ENCODE data around the gene MKLN1.

DNA sequence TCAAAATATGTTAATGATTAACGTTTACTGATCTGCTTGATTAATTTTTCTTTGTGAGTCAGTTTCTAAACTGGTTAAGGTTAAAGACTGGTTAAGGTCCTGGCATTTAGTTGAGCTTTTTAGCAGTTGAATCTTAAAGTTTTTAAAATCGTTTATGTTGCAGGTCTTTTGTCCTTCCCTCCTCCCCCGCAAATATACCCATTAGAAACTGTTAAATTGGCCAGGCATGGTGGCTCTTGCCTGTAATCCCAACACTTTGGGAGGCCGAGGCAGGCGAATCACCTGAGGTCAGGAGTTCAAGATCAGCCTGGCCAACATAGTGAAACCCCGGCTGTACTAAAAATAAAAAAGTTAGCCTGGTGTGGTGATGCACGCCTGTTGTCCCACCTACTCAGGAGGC, 127.9 kb downstream of the MKLN1 start:
- no peak for TF ChIP-seq EZH2 (IDR thresholded peaks at IDR 0.05; ENCODE audit: borderline replicate concordance, insufficient read depth, low read length, poor library complexity, severe bottlenecking)
- TF ChIP-seq TAF1 (IDR thresholded peaks at IDR 0.05; ENCODE audit: low read depth), result no peak
- TF ChIP-seq POLR2AphosphoS5 (IDR thresholded peaks at IDR 0.05), result no peak
- TF ChIP-seq, protein P1, sequence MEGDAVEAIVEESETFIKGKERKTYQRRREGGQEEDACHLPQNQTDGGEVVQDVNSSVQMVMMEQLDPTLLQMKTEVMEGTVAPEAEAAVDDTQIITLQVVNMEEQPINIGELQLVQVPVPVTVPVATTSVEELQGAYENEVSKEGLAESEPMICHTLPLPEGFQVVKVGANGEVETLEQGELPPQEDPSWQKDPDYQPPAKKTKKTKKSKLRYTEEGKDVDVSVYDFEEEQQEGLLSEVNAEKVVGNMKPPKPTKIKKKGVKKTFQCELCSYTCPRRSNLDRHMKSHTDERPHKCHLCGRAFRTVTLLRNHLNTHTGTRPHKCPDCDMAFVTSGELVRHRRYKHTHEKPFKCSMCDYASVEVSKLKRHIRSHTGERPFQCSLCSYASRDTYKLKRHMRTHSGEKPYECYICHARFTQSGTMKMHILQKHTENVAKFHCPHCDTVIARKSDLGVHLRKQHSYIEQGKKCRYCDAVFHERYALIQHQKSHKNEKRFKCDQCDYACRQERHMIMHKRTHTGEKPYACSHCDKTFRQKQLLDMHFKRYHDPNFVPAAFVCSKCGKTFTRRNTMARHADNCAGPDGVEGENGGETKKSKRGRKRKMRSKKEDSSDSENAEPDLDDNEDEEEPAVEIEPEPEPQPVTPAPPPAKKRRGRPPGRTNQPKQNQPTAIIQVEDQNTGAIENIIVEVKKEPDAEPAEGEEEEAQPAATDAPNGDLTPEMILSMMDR (IDR thresholded peaks at IDR 0.05; ENCODE audit: poor library complexity, severe bottlenecking), result no peak
- TF ChIP-seq EP300 (conservative IDR thresholded peaks at IDR 0.05; ENCODE audit: poor library complexity, severe bottlenecking), result no peak
